WERI-Rb-1 (cell line): ENCODE data around the gene WWOX.

Source experiments
- DNase-seq: peaks from one replicate; pipeline ENCODE4 v3.0.0-alpha.2; 2020
- H3K27ac ChIP-seq: fragments of 250-450 bp; sonication (Bioruptor Pico); 2 replicates; pipeline ENCODE4 v1.5.1; 2020; ENCODE audit warnings: mild to moderate bottlenecking, moderate library complexity
- H3K27me3 ChIP-seq: fragments of 250-450 bp; sonication (Bioruptor Pico); 2 replicates; pipeline ENCODE4 v1.5.1; 2021; ENCODE audit warnings: mild to moderate bottlenecking, low read depth, moderate library complexity; ENCODE audit not compliant: insufficient read depth, severe bottlenecking
- H3K36me3 ChIP-seq: fragments of 250-450 bp; sonication (Bioruptor Pico); 2 replicates; pipeline ENCODE4 v1.5.1; 2020; ENCODE audit warnings: mild to moderate bottlenecking, moderate library complexity
- H3K4me3 ChIP-seq: 2 replicates; pipeline ENCODE4 v1.5.1; 2011; ENCODE audit warnings: low read depth, mild to moderate bottlenecking, control low read depth, low read length
- H3K9me3 ChIP-seq: fragments of 250-450 bp; sonication (Bioruptor Pico); 2 replicates; pipeline ENCODE4 v1.5.1; 2021; ENCODE audit warnings: mild to moderate bottlenecking, moderate library complexity; ENCODE audit not compliant: severe bottlenecking
- CTCF ChIP-seq: IDR thresholded peaks from 2 replicates; pipeline ENCODE4 v1.5.1; 2011; ENCODE audit warnings: low read depth, mild to moderate bottlenecking, control low read depth, inconsistent platforms, low read length

WWOX gene

GRCh38 chr16:78931267-78931666, 831.8 kb downstream of the WWOX start:
- no peak for TF ChIP-seq CTCF
- Histone ChIP-seq H3K27ac (no peak overlapping the region), H3K9me3 (no peaks in the 10 kb centered on the region), H3K27me3 (no peaks in the 10 kb centered on the region), H3K36me3 (no peaks in the 10 kb centered on the region), H3K4me3 (no peak overlapping the region)
- DNase-seq: no peak

GRCh38 chr16:78931678-78932077, 832.2 kb downstream of the WWOX start:
- no peak for TF ChIP-seq CTCF
- no peak overlapping the region for H3K4me3 ChIP-seq
- no peak overlapping the region for H3K27ac ChIP-seq
- DNase-seq: peak; percentile 63
- H3K9me3 ChIP-seq: no peaks in the 10 kb centered on the region
- no peaks in the 10 kb centered on the region for H3K27me3 ChIP-seq
- no peaks in the 10 kb centered on the region for H3K36me3 ChIP-seq

- no peak for TF ChIP-seq CTCF
- H3K36me3 ChIP-seq: no peaks in the 10 kb centered on the region
- no peaks in the 10 kb centered on the region for H3K27me3 ChIP-seq
- no peak for DNase-seq
- no peak overlapping the region for H3K27ac ChIP-seq
- no peak overlapping the region for H3K4me3 ChIP-seq
- no peaks in the 10 kb centered on the region for H3K9me3 ChIP-seq
Observed at GRCh38 chr16:78932355-78932943, 833.0 kb downstream of the WWOX start.

- Histone ChIP-seq H3K9me3 (no peaks in the 10 kb centered on the region), H3K27me3 (no peaks in the 10 kb centered on the region), H3K36me3 (no peaks in the 10 kb centered on the region), H3K27ac (no peak overlapping the region), H3K4me3 (no peak overlapping the region)
- no peak for DNase-seq
- no peak for TF ChIP-seq CTCF
Observed at GRCh38 chr16:78936060-78936459, 836.6 kb downstream of the WWOX start.

- Histone ChIP-seq H3K36me3 (no peaks in the 10 kb centered on the region), H3K27me3 (no peaks in the 10 kb centered on the region), H3K4me3 (no peak overlapping the region), H3K27ac (no peak overlapping the region), H3K9me3 (no peaks in the 10 kb centered on the region)
- DNase-seq: no peak
- no peak for TF ChIP-seq CTCF
Observed at GRCh38 chr16:78939597-78939996, 840.1 kb downstream of the WWOX start.

- Histone ChIP-seq H3K36me3 (no peaks in the 10 kb centered on the region), H3K9me3 (no peaks in the 10 kb centered on the region), H3K27me3 (no peaks in the 10 kb centered on the region), H3K27ac (no peak overlapping the region), H3K4me3 (no peak overlapping the region)
- no peak for TF ChIP-seq CTCF
- no peak for DNase-seq
Observed at GRCh38 chr16:78942625-78943245, 843.3 kb downstream of the WWOX start.
